GM12865 (cell line): ENCODE measurements around the gene AP4E1.
"Not testable (repeated sequence)": the region's sequence is repeated elsewhere in the genome, so short reads cannot be mapped to it uniquely, and the experiment has no call there.

ENCODE experiments used
- DNase-seq: peaks from one replicate; pipeline ENCODE4 v3.0.0; 2010; ENCODE audit warnings: low read depth
- H3K4me3 ChIP-seq: 2 replicates; pipeline ENCODE4 v1.5.1; 2011; ENCODE audit warnings: mild to moderate bottlenecking, low read depth, low read length, control low read depth
- TF ChIP-seq, protein P1 (sequence below): IDR thresholded peaks from 2 replicates; pipeline ENCODE4 v1.5.1; 2011; ENCODE audit warnings: low read length, control low read depth, low read depth, inconsistent platforms; ENCODE audit not compliant: insufficient read depth; ENCODE audit errors: missing control alignments

The AP4E1 gene

DNA sequence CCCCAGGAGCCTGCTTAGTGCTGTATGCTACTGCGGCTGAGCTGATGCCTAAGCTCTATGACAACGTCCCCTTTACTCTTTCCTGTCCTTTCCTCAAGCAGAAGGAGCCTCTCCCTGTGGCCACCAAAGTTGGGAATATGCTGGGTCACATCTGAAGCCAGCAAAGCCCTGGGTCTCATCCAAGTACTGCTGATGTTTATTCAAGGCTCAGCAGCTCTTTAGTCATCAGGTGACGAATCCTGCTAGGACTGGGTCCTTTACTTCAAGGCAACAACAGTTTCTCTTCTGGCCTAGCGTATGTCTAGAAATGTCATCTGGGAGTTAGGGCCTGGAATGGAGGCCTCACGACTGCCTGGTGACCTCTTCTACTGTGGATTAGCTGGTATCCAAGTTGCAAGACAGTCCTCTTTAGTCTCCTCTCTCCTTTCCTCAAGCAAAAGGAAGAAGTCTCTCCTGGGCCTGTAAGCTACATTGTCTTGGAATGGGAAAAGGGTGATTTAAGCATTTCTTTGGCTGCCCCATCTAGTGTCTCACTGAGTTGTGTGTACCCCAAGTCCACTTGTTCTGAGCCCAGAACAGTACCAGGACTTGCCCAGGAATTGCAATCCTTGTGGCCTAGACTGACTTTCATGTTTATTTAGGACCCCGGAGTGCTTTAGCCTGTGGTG lies 122.3 kb downstream of the AP4E1 start:
- DNase-seq, result no peak
- TF ChIP-seq, protein P1, sequence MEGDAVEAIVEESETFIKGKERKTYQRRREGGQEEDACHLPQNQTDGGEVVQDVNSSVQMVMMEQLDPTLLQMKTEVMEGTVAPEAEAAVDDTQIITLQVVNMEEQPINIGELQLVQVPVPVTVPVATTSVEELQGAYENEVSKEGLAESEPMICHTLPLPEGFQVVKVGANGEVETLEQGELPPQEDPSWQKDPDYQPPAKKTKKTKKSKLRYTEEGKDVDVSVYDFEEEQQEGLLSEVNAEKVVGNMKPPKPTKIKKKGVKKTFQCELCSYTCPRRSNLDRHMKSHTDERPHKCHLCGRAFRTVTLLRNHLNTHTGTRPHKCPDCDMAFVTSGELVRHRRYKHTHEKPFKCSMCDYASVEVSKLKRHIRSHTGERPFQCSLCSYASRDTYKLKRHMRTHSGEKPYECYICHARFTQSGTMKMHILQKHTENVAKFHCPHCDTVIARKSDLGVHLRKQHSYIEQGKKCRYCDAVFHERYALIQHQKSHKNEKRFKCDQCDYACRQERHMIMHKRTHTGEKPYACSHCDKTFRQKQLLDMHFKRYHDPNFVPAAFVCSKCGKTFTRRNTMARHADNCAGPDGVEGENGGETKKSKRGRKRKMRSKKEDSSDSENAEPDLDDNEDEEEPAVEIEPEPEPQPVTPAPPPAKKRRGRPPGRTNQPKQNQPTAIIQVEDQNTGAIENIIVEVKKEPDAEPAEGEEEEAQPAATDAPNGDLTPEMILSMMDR, result no peak
- H3K4me3 ChIP-seq, result no peak overlapping the region

GRCh38 chr15:51037474-51037873 lies 129.0 kb downstream of the AP4E1 start:
- H3K4me3 ChIP-seq, DNase-seq: not testable (repeated sequence)

GRCh38 chr15:51038162-51038973 lies 129.9 kb downstream of the AP4E1 start:
- H3K4me3 ChIP-seq, result no peak overlapping the region
- no peak for DNase-seq
- TF ChIP-seq, protein P1, result no peak

- no peak for DNase-seq
- TF ChIP-seq, protein P1, result no peak
- no peak overlapping the region for H3K4me3 ChIP-seq
Observed at GRCh38 chr15:51038974-51039319, 130.5 kb downstream of the AP4E1 start.

DNA sequence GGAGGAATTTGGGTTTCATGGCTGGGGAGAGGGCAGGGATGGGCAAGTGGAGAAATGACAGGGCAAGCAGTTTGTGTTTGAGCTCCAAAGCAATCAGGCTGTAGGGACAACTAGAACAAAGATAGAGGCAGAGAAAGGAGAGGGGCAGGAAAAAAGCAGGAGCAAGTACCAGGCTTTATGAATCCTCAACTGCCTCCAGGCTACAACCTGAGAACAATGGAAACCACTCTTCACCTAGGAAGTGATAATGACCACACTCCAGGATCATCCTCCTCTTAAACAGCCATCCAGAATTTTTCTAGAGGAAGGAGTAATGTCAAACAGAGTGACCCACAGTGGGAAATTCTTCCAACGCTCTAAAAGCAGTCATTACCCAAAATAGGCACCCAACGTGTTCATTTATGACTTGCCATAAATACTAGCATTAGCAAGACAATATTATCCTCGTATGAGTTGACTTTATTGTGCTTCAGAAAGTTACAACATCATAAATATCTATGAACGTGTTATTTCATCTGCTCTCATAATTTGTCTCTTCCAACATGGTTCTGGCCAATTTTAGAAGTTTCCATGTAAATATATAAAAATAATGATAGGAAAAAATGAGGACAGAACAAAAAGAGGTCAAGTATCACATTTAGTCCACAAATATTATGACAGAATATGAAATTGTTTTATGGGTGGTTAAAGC lies 135.7 kb downstream of the AP4E1 start:
- TF ChIP-seq, protein P1, result no peak
- no peak for DNase-seq
- H3K4me3 ChIP-seq, result no peak overlapping the region

- TF ChIP-seq, protein P1, result no peak
- DNase-seq, result no peak
- H3K4me3 ChIP-seq, result no peak overlapping the region
Observed at GRCh38 chr15:51046016-51046415, 137.5 kb downstream of the AP4E1 start.

DNA sequence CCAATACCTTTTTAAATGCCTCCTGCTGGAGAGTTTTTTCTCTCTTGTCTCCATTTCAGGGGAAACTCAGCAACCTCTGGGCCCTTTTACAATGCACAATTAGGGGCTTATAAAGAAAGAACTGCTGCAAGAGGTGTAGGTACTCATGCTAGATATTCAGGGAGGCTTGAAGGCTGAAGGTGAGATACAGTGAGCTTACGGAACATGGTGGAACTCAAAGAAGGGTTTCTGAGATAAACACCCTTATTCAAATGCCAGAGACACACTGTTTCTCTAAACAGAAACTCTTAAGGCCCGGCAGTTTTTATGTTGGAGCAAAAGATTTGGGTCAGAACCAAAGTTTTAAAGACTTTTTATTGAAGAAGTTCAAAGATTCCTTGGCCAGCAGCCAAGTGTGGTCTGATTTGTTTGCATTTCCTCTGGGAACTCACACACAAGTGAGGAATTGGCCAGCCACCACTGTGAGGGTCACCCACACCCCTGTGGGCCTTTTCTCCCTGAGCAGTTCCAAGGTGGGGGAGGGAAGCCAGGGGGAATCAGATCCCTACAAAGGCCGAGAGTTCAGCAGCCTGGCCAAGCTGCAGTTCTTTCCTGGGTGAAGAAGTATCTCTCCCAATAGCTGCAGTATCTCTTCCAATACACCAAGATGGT lies 138.4 kb downstream of the AP4E1 start:
- no peak overlapping the region for H3K4me3 ChIP-seq
- no peak for DNase-seq

More for the DNA sequence above, 138.4 kb downstream of the AP4E1 start:
- TF ChIP-seq, protein P1, result no peak
